Measurements from ENCODE around the gene MGST2.

MGST2 gene

DNA sequence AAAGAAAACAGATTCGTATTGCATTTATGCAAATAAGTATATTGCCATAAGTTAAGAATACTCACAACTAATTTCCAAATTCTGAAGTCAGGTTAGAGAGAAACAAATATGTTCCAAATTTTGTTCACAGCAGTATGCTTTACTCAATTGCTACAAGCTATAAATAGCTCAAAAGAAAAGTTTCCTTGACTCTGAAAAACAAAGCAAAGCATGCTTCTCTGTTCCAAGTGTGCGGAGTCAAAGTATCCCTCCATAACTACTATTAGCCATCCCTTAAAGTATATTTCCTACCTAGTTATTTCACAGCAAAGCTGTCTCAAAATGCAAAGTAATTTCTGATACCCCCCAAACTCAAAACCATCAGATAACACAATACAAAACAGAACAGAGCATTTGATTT is 47.3 kb downstream of the MGST2 start:
- no peak for DNase-seq

DNA sequence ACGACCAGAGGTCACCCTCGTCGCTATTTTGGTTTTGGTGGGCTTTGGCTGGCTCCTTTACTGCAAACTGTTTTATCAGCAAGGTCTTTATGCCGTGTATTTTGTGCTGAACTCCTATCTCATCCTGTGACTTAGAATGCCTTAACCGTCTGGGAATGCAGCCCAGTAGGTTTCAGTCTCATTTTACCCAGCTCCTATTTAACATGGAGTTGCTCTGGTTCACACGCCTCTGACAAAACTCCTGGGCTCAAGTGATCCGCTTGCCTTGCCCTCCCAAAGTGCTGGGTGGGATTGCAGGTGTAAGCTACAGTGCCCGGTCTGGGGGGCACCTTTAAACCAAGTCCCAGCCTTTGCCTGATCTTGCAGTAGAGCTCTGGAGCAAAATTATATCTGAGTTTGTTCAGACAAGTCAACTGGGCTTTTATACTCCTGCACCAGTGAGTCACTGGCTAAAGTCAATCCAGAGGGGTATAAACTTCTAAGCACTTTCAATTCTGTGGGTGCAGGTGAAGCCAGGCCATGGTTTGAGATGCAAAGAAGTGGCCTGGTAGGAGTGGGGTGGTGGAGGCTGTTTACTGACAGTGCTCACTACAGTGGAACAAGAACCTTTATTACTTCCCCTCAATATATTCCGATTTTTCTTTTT is 50.2 kb downstream of the MGST2 start:
- DNase-seq, result no peak

DNA sequence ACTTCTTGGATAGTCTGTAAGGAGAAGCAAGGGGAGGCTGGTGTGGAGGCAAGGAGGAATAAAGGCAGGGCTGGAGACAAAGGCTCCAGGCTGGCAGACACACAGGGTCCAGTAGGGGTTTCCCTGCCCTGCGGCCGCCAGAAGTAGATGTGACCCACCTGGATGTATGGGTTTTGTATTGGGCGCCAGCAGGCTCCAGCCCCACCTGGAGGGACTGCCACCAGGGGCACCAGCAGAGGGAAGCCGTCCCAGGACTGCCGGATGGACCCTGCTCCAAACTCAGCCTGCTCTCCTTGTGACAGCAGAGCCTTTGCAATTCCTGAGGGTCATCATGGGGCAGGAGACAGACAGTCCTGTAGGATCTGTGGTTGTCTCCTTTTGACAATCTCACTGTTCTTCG is 52.7 kb downstream of the MGST2 start:
- DNase-seq, result no peak

DNA sequence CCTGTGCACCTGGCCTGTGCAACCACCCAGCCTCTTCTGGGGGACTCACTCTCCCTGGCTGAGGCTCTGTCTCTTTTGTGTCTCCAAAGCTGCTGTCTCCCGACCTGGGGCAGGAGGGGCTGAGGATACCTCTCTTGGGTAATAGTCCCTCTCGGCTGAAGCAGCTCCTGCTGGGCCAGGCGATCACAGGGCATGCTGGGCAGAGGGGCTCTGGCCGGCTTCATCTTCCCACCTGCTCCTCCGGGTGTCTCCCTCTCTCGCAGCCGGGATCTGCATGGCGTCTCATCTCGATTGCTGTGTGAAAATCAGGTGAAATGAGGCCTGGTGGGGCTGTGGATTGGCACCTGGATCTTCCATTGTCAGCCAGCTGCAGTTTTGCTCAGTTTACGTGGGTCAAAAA is 53.2 kb downstream of the MGST2 start:
- no peak for DNase-seq

DNA sequence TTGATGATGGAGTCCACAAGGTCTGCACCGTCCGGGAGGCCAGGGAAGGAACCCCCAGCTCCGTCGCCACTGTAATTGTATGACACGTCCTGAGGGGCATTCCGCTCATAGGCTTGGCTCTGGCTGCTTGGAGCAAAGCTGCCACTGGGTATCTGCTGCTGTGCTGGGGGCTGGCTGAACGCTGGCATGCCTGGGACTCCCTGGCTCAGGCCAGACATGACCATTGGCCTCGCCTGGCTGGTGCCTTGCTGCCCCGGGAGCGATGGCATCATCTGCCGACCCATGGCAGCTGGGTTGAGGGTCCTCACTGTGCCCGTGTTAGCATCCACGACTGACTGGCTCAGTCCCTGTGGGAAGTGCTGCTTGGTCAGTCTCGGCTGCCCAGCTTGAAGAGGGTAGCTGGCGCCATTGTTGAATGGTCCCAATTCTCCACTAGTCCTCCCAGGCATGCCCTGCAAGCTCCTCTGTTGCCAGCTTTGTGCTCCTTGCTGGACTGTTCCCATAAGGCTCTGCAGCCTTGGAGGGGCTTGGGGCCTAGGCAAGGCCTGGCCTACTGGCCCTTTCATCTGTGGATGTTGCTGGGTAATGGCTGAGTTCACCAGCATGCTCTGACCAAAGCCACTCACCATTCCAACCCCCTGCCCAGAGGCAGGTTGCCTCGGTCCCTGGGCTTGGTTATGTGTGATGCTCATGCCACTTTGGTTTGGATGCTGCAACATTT is 53.9 kb downstream of the MGST2 start:
- DNase-seq, result no peak

DNA sequence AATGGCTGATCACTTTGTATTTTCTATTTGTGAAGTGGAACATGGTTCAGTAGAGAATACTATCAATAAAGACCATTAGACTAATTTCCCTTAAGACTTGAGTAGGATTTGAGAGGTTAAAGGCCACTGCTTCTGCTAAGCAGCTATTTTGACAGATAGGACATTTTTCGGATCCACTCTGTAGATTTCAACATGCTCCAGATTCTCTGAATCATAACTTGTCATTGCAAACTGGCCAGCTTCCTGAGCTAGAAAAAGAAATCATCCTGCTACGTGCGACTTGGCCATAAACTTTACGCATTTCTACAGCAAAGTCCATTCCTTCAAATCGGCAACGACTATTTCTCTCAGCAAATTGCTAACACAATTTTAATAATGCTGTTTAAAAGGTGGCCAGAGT is 55.2 kb downstream of the MGST2 start:
- no peak for DNase-seq

DNA sequence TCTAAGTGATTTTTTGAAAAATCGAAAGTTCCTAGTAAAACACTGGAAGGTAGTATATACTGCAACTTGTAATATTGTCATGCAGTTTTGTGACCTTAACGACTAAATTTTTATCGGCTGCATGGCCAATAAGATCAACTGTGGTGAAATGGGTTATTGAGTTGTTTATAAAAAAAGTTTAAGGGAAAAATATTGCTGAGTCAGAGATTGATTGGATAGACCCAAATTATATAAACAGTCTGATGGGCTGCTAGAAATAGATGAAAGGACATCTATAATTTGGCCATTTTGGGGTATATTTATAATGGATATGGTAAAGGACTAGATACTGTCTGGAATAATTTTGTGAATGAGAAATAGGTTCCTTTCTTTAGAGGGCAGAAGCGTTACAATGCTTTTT is 56.2 kb downstream of the MGST2 start:
- no peak for DNase-seq

DNA sequence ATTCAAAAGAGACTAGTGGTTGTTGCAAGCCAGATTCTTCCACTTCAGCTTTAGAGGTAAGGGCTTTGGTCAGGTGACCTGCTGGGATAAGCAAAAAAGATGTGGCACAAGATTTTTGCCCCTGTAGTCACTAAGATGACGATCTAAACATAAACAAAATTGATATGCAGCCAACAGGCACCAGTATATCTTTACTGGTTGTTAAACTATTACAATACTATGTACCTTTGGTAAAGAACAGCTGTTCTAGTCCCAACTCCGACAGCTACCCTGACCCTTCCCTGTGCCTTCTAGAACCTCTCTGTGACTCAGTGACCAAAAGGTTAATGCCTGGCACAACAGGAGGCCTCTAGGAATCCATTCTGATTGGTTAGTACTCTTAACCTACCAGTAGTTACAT is 59.6 kb downstream of the MGST2 start:
- no peak for DNase-seq

DNA sequence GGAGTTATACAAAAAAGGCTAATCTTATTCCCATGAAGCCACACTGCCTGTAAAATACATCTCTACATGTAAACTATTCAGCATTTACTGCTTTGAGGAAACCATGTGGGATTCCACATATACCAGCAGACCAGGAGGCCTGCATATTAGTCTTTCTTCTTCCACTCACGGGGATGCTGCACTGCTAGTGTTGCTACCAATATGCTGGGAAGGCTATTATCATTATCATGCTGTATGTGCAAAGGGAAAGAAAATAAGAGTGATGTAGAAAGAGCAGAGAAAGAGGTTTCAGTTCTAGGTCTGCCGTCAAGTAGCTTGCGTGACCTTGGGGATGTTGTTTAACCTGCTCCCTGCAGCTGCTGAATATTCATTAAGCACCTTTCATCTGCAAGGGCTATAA is 61.0 kb downstream of the MGST2 start:
- no peak for DNase-seq

DNA sequence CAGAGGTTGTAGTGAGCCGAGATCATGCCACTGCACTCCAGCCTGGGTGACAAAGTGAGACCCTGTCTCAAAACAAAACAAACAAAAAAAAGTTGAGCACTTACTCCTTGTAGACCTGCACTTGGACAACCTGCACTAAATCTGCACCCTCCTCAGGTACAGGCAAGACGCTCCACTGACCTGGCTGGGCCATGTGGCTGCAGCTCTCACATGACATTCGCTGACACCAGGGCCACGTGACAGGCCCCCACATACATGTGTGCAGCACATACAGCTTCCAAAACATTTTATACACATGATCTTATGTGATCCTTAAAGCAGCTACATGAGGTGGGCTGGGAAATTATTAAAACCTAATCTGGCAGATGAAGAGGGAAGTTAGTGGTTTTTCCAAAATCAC is 62.5 kb downstream of the MGST2 start:
- DNase-seq, result no peak

DNA sequence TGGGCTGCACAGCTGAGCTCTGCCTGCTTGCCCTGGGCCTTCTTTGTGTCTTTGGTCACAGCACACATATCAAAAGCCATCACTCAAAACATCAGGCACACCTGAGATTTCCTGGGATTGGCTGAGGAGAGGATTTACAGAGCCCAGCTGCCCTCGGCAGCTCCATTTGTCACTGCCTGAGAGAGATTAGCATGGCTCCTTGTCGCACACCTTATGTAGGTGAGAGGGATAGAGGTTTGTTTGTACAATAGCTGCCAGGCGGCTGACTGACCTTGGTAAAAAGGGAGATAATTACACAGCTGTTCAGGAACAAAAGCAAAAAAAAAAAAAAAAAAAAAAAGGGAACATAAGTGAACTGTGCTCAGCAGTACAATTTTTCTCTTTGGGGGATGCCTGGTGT is 63.2 kb downstream of the MGST2 start:
- peak; percentile 16 for DNase-seq

DNA sequence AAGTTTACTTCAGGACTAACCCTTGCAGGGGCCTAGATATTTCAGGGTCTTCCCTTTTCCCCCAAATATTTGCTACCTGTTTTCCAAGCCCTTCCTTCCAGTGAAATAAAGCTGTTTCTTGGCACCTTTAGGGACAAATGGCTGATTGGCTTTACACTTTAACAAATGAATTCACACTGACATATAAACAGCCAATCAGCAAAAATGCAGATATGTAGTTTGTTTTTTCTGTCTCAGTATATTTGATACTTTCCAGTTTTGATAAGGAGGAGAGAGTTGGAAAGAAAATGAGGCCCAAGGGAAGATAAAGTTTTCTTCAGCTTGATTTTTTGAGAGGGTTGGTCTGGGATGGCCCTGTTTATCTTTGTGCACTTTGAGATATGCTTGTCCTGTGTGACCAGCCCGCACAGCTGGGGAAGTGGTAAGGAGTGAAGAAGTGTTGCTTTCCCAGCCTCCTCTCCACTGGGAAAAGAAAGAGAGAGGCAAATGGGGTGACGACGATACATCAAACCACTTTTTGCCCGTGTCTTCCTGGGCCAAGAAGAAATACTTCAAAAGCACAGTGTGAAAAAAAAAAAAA is 67.5 kb downstream of the MGST2 start:
- DNase-seq, result no peak

DNA sequence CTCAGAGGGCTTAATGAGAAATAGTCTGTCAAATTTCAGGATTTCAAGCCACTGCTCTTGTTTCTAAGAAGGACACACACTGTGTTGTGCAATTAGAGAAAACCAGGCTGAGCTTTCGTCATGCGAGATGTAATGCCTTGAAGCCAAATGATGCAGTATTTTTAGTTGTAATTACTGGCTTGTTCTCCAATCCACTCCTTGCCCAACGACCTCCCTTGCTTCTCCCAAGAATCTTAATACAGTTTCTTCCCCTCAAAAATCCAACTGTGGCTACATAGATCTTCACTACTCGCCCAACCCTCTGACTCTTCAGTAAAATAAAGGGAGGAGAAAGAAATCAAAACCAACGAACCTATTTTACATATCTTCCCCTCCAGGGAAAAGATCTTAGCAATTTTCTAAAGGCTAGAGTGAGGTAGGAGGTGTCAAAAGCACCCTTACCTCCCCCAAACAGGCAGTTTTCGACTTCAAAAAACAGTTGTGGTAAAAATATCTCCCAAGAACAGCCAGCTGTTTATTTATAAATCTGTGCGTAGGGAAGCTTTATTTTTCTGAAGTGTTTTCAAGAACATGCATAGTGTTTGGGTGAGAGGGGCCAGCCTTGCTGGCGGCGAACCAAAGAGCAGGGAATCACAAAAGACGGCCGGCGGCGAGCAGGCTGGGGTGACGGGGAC is 68.7 kb downstream of the MGST2 start:
- peak; percentile 23 for DNase-seq

DNA sequence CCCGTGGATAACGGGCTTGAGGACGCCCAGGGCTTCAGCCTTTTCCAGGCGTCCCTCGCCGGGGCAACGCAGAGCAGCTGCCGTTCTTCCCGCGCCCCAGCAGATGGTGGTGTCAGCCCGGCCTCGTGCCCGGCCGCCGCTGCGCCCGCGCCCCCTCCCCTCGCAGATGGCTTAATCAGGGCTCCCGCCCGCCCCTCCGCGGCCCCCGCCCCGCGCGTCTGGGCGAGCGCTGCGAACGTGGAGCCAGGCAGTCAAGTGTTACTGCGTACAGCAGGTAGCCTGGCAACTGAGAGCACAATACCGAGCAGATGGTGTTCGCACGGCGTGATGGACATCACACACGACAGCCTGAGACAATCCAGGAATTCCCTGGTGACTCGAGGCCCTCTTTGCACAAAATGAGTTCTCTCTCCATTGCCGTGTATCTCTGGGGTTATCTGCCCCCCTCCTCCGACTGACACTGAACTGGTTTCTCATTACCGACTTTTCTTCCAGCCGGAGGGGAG is 69.3 kb downstream of the MGST2 start:
- DNase-seq, result peak; percentile 99

DNA sequence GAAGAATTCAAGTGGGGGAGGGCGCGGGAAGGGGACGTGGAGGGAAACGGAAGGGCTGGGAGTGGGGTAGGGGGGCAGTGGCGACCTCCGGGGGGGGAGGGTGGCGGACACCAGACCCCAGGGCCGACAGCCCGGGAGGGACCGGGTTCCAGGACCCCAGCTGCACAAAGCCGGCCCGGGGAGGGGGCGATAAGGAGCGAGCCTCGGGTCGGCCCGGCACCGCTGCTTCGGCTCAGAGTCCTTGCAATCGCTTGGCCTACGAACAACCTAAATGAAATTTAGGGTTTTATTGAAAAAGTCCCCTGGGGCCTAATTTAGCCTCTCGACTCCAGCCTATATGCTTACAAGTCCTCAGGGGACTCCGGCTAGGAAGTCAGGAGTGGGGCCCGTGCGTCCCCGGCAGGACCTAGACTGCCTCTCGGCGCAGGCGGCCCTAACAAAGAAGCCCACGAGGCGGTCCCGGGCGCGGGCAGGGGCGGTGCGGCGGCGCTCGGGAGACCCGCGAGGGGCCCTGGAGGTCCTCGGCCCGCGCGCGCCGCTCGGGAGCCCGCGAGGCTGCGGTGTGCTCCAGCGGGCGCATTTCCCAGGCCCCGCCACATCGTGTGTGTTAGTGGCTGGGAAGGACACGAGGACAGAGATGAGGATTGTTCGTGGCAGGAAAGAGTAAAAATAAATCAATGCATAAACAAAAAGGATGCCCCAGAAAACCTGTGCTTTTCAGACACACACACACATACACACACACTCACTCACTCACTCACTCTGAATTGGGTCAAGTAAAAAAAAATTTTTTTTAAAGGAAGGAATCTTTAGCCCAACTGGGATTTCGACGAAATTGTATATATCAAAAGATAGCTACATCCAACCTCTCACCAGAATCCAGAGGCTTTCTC is 70.0 kb downstream of the MGST2 start:
- peak; percentile 81 for DNase-seq

DNA sequence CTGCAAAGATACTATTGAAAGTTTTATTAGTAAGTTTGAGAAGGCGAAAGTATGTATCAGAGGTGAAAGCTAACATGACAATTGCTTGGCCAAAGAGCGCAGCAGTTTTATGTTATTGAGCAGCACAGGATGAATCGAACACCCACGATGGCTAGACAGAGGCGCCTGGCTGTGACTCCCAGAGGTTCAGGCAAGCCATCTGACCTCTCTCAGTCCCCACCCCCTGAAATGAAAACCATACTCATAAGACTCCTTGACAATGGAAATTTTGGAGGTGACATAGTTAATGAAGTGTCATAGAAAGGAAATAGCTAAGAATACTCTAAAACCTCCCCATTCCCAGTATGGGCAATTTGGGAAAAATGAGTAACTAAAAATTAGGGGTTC is 70.6 kb downstream of the MGST2 start:
- peak; percentile 41 for DNase-seq

DNA sequence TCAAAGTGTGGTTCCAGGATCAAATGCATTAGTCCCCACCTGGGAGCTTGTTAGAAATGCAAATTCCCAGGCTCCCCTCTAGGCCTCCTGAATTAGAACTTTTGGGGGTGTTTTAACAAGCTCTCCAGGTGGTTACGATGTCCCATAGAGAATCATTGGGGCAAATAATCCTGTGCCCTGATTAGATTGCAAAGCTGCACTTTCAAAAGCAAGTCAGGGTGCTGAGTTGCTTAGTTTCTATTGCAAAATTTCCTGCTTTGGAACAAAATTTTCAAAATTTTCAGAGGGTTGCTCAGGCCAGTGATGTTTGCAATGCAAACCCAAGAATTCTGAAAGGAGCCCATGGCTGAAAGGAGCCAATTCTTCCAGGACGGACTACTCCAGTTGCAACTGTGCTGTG is 71.0 kb downstream of the MGST2 start:
- DNase-seq, result peak; percentile 26

DNA sequence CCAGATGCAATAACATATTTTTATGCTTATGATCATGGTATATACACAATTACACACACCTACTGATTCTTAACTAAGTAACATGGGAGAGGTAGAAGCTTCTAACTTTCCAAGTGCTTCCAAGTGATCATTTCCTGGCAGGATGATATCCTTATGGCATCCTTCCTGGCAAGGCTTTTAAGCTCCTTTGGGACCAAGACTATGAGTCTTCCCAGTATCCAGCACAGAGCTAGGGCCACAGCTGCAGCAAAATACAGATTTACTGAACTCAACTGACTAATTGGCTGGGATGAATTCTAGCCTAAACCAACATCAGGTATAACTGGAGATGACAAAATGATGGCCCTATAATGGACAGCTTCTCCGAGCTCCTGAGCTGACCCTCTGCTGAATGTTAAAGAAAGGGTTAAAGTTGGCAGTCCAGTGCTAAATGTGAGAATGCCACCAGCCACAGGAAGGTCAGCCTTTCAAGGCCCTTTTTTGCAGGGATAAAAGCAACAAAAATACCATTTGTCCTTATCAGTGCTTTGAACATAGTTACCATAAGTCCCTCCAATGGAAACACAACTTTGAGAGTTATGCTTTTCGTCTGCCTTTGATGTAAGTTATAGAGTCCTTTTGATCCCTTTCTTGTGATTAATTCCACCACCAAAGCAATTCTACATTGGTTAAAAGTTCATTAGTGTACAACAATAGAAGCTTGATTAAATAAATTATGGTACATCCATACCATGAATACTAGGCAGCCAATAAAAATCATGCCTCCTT is 73.4 kb downstream of the MGST2 start:
- DNase-seq, result peak; percentile 72

DNA sequence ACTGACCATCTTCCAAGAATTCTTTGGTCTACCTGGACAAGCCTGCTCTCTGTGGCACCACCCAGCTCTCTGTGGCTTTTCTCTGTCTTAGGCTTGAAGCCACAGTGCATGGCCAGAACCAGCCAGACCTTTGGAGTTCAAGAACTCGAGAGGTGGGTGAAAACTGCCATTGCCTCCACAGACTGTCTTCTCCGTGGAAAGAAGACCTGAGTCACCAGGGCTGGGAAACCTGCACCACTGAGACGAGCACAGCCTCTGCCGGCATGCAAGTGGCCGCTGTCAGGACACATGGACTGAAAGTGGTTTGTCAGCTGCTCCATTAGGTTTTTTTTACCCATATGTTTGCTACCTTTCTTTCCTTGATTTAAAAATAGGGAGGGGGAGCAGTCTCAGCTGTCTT is 74.5 kb downstream of the MGST2 start:
- no peak for DNase-seq

DNA sequence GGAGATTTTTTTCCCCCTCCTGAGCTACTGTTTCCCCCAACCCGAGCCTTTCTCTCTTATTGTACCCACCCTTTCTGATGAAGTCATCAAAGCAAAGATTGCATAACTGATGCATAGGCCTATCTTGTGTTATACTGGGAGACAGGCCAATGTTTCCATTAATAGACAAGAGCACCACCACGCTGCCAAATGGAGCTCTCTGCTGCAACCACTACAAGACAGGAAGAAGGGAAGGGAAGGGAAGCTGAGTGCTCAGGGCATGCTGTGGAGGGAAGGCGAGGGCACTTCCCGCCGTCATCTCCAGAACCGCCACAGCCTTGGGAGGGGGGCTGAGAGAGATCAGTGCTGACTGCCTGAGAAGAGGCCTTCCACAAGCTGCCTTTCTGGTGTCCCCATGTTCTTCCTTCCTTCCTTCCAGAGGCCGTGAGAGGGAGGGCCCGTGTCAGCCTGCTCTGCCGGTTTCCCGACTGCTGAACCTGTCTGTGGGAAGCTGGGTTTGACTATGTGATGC is 75.0 kb downstream of the MGST2 start:
- no peak for DNase-seq

DNA sequence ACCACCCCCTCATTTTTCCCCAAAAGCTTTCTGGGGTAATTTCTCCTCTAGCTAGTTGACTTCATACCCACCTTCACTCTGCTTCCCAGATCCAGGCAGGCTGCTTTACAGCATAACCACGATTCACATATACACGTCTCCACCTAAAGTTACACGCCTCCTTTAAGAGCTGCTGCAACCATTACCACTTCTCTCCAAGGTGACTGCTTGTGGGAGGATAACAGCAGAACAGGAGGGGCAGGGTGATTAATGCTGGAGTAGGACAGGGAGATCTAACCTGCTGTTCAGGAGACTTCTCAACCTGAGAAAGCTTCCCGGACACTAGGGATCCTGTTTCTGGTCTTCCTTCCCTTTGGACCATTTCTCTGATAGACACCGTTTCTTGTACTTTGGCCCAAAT is 77.4 kb downstream of the MGST2 start:
- DNase-seq, result peak; percentile 42

DNA sequence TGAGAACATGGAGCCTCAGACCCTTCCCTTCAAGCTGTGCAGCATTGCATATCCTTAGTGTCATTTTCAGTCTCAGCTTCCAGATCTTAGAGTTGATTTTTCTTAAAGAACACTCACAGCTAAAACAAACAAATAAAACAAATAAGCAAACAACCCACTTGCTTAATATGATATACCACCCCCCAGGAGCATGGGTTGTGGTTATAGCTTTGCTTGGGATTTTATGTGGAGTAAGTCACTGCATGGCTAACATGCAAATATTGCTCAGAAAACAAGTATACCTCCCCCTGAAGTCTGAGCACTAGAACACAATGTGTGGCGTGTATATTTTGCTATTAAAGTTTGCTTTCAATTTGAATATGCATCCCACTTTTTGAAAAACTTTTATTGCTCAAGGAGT is 78.6 kb downstream of the MGST2 start:
- DNase-seq, result no peak

Data from NCI-H82 (cell line).